ENCODE data around the gene CNTNAP2. TPM values are rescaled to one million over a fixed set of nuclear protein-coding genes. Genes with fewer than 3 reads are reported as not detected.

Gene CNTNAP2
- total and polyA plus RNA-seq, 3 donors from 2014 or later = 4.3 to 6.1 (median 4.4) TPM

GRCh38 chr7:147556317-147556716 is 1439.7 kb downstream of the CNTNAP2 start:
- intact Hi-C loops (cut with DNase I; ENCODE audit: low total_unique reads) = no loop called here
- no peak for DNase-seq
- H3K27ac ChIP-seq = no peak overlapping the region
- H3K36me3 ChIP-seq (ENCODE audit: low read depth, missing control alignments) = no peaks in the 10 kb centered on the region
- H3K27me3 ChIP-seq = no peaks in the 10 kb centered on the region
- no peaks in the 10 kb centered on the region for H3K4me1 ChIP-seq
- no peak for TF ChIP-seq POLR2A (IDR thresholded peaks at IDR 0.05)
- TF ChIP-seq, protein P1, sequence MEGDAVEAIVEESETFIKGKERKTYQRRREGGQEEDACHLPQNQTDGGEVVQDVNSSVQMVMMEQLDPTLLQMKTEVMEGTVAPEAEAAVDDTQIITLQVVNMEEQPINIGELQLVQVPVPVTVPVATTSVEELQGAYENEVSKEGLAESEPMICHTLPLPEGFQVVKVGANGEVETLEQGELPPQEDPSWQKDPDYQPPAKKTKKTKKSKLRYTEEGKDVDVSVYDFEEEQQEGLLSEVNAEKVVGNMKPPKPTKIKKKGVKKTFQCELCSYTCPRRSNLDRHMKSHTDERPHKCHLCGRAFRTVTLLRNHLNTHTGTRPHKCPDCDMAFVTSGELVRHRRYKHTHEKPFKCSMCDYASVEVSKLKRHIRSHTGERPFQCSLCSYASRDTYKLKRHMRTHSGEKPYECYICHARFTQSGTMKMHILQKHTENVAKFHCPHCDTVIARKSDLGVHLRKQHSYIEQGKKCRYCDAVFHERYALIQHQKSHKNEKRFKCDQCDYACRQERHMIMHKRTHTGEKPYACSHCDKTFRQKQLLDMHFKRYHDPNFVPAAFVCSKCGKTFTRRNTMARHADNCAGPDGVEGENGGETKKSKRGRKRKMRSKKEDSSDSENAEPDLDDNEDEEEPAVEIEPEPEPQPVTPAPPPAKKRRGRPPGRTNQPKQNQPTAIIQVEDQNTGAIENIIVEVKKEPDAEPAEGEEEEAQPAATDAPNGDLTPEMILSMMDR (IDR thresholded peaks at IDR 0.05) = no peak
- H3K4me3 ChIP-seq = no peak overlapping the region
- H3K9me3 ChIP-seq = no peaks in the 10 kb centered on the region

GRCh38 chr7:147563669-147564068 is 1447.1 kb downstream of the CNTNAP2 start:
- no peak overlapping the region for H3K4me3 ChIP-seq
- no peaks in the 10 kb centered on the region for H3K27me3 ChIP-seq
- WGBS, 2 donors = 94 to 95% methylated on average over 1 of the region's 1 CpG
- H3K4me1 ChIP-seq = no peaks in the 10 kb centered on the region
- no peak overlapping the region for H3K27ac ChIP-seq
- intact Hi-C loops (cut with DNase I; ENCODE audit: low total_unique reads) = no loop called here
- TF ChIP-seq, protein P1 (IDR thresholded peaks at IDR 0.05) = no peak
- no peak for TF ChIP-seq POLR2A (IDR thresholded peaks at IDR 0.05)
- no peak for DNase-seq
- H3K36me3 ChIP-seq (ENCODE audit: low read depth, missing control alignments) = no peaks in the 10 kb centered on the region
- H3K9me3 ChIP-seq = no peaks in the 10 kb centered on the region

DNA sequence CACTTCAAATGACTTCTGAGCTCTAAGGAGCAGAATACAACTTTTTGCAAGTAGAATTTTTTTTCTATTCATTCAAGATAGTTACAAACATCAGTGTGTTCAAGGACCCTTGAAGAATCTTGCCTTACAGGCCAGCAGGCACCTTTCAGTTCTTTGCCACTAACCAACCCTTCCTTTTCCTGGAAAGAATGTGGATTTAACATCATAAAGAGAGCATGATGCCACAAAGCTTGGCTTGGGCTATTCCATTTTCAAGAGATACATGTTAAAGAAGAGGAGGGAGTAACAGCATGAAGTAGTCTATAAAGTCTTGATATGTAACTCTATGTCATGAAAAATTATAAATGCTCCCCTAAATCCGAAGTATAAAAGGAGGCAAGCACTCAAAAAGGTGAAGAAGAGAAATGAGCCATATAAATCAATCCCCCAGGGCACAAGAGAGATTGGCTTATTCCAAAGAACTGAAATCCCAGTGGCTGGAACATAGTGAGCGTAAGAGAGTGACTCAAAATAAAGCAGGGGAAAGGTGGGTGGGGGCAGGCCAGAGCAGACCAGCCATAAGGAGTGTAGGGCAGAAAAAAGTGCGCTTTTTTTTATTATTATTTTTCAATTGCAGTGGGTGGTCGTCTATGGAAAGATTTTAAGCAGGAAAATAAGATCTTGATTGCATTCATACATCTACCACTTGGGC is 1448.3 kb downstream of the CNTNAP2 start:
- Histone ChIP-seq H3K9me3 (no peaks in the 10 kb centered on the region), H3K36me3 (ENCODE audit: low read depth, missing control alignments) (no peaks in the 10 kb centered on the region), H3K4me3 (no peak overlapping the region), H3K27me3 (no peaks in the 10 kb centered on the region), H3K27ac (no peak overlapping the region), H3K4me1 (no peaks in the 10 kb centered on the region)
- 87 to 91% methylated on average over 4 of the region's 4 CpGs for WGBS, 2 donors
- intact Hi-C loops (cut with DNase I; ENCODE audit: low total_unique reads) = no loop called here
- no peak for DNase-seq
- no peak for TF ChIP-seq POLR2A (IDR thresholded peaks at IDR 0.05)
- TF ChIP-seq, protein P1 (IDR thresholded peaks at IDR 0.05) = no peak

DNA sequence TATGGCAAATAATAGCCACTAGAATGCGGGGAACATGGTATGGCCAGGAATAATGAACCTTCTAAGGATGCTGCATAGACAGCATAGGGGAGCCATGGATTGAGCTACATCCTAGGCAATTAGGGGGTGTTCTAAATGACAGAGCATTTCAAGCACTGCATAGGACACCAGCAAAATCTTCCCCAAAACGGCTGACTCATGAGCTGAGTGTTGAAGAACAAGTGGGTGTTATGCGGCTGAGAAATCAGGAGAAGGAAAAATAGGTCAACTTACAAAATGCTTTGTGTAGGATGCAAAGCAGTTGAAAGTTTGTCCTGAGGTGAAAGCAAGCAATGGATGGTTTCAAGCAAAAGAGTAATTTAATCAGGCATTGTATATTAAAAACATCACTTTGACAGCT is 1450.4 kb downstream of the CNTNAP2 start:
- Histone ChIP-seq H3K4me1 (no peaks in the 10 kb centered on the region), H3K4me3 (no peak overlapping the region), H3K36me3 (ENCODE audit: low read depth, missing control alignments) (no peaks in the 10 kb centered on the region), H3K27ac (no peak overlapping the region), H3K27me3 (no peaks in the 10 kb centered on the region), H3K9me3 (no peaks in the 10 kb centered on the region)
- WGBS, 2 donors = 78 to 84% methylated on average over 3 of the region's 3 CpGs
- no peak for TF ChIP-seq POLR2A (IDR thresholded peaks at IDR 0.05)
- DNase-seq = no peak
- intact Hi-C loops (cut with DNase I; ENCODE audit: low total_unique reads) = no loop called here

GRCh38 chr7:147569116-147569913 is 1452.7 kb downstream of the CNTNAP2 start:
- intact Hi-C loops (cut with DNase I; ENCODE audit: low total_unique reads) = no loop called here
- H3K27me3 ChIP-seq = no peaks in the 10 kb centered on the region
- H3K9me3 ChIP-seq = no peaks in the 10 kb centered on the region
- H3K4me1 ChIP-seq = no peaks in the 10 kb centered on the region
- DNase-seq = no peak
- H3K4me3 ChIP-seq = no peak overlapping the region
- H3K36me3 ChIP-seq (ENCODE audit: low read depth, missing control alignments) = no peaks in the 10 kb centered on the region
- TF ChIP-seq, protein P1 (IDR thresholded peaks at IDR 0.05) = no peak
- TF ChIP-seq POLR2A (IDR thresholded peaks at IDR 0.05) = no peak
- WGBS, 2 donors = 62 to 66% methylated on average over 6 of the region's 6 CpGs
- no peak overlapping the region for H3K27ac ChIP-seq

Data from testis (tissue), 3 donors.